ENCODE data around the gene TEAD3. TPM values are rescaled to one million over a fixed set of nuclear protein-coding genes. Genes with fewer than 3 reads are reported as not detected.

TEAD3 gene
- total RNA-seq, 2 donors from 2014 or later = 0.24 to 0.25 TPM

DNA sequence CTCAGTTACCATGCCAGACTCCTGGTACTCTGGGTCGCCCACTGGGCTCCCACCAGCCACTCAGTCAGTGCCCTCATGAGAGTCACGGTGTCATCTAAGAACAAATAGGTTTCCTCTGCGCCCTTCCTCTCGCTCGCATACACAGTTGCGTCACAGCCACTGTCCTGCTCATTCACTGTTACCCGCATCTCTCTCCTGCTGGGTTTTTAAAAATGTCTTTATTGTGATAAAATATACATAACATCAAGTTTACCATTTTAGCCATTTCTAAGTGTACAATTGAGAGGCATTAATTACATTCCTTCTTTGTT, 4.0 kb downstream of the TEAD3 start:
- H3K27ac Mint-ChIP-seq = peak overlapping the region in 1 of 2 donors; percentile 17
- peaks cover 5 to 22% of the 10 kb centered on the region in 2 donors for H3K27me3 Mint-ChIP-seq
- H3K4me3 Mint-ChIP-seq = no peak overlapping the region

GRCh38 chr6:35492258-35492973, 4.5 kb downstream of the TEAD3 start:
- Mint-ChIP-seq H3K4me3 (no peak overlapping the region), H3K27me3 (peaks cover 5 to 22% of the 10 kb centered on the region in 2 donors), H3K9me3 (no peaks in the 10 kb centered on the region), H3K4me1 (ENCODE audit: low read depth in 2 of 2) (peaks cover 14 to 23% of the 10 kb centered on the region in 2 donors), H3K36me3 (no peaks in the 10 kb centered on the region), H3K27ac (peak overlapping the region in 1 of 2 donors; percentile 17)
- DNase-seq (ENCODE audit: low spot score) (no peak), ATAC-seq (no peak)

More for the DNA sequence above, 4.0 kb downstream of the TEAD3 start:
- no peak for DNase-seq (ENCODE audit: low spot score)
- H3K36me3 Mint-ChIP-seq = no peaks in the 10 kb centered on the region
- H3K9me3 Mint-ChIP-seq = no peaks in the 10 kb centered on the region
- no peak for ATAC-seq
- peaks cover 9 to 20% of the 10 kb centered on the region in 2 donors for H3K4me1 Mint-ChIP-seq (ENCODE audit: low read depth in 2 of 2)

DNA sequence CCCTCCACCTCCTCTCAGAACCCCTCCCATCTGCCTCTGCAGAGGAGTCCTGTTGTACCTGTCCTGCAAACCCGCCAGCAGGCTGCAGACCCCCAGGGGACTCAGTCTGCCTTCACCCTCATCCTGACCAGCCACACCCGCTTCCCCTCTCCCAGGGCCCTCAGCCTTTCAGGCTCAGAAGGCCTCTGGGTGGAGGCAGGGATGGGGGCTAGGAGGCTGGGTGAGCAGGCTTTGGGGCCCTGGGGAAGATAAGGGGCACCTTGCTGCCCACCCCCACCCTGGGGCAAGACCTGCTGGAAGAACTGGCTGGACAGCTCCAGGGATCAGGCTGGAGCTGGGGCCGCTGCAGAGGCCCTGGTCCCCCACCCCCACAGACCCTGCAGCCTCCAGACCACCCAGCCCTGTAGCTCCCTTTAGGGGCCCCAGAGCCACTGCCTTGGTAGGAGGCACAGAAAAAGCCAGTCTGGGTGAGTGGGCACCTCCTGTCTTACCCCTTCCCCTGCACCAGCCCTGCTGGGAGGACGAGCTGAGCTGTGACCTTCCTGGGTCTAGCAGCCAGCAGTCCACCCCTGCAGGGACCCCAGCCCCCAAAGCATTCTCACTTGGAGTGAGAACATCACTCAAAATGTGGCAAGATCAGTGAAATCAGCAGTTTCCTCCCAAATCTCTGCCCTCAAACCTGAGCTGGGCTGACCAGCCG, 5.2 kb downstream of the TEAD3 start:
- Mint-ChIP-seq H3K4me1 (ENCODE audit: low read depth in 2 of 2) (peaks cover 14 to 23% of the 10 kb centered on the region in 2 donors), H3K27ac (no peak overlapping the region), H3K36me3 (no peaks in the 10 kb centered on the region), H3K27me3 (peaks cover 5 to 22% of the 10 kb centered on the region in 2 donors), H3K4me3 (no peak overlapping the region), H3K9me3 (no peaks in the 10 kb centered on the region)
- no peak for ATAC-seq
- DNase-seq (ENCODE audit: low spot score) = no peak

- no peak overlapping the region for H3K4me3 Mint-ChIP-seq
- H3K27me3 Mint-ChIP-seq = peaks cover 5 to 22% of the 10 kb centered on the region in 2 donors
- H3K4me1 Mint-ChIP-seq (ENCODE audit: low read depth in 2 of 2) = peaks cover 14 to 23% of the 10 kb centered on the region in 2 donors
- DNase-seq (ENCODE audit: low spot score) (no peak), ATAC-seq (no peak)
- no peaks in the 10 kb centered on the region for H3K36me3 Mint-ChIP-seq
- no peaks in the 10 kb centered on the region for H3K9me3 Mint-ChIP-seq
- H3K27ac Mint-ChIP-seq = no peak overlapping the region
Measured at GRCh38 chr6:35490821-35491557, 5.9 kb downstream of the TEAD3 start.

DNA sequence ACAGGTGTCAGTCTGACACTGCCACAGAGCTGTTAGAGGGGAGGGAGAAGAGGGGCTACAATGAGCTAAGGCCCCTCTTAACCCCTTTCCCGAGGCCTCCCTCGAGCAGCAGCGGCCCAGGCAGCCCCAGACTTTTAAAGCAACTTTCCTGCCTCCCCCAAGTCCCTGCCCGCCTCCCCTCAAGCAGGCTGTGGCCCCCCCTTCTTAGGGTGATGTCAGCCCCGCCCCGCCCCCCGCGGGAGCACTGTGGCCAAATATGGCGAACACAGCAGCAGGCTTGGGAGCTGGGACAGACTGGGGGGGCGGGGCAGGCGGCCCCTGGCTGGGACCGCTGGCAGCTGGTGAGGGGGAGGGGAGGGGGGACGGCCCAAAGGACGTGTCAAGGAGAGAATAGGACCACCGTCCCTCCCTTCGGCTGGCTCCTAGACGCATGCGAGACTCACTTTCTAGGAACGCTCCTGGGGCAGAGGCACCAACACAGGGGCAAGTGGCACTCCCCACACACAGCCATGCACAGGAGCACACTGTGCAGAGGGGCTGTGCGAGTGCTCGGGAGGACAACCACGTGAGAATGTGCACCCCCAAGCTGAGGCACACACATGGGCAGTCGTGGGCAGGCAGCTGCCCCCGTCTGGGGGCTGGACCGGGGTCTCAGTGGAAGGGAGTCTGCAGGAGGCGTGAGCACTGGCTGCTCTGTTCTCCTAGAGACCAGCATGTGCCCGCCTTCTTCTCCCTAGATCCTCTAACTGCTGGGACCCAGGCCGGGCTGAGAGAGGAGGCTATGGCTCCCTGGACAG, 6.7 kb downstream of the TEAD3 start:
- no peak overlapping the region for H3K4me3 Mint-ChIP-seq
- DNase-seq (ENCODE audit: low spot score) = no peak
- H3K9me3 Mint-ChIP-seq = no peaks in the 10 kb centered on the region
- H3K36me3 Mint-ChIP-seq = no peaks in the 10 kb centered on the region
- H3K27ac Mint-ChIP-seq = no peak overlapping the region
- H3K4me1 Mint-ChIP-seq (ENCODE audit: low read depth in 2 of 2) = peaks cover 14 to 23% of the 10 kb centered on the region in 2 donors
- no peak for ATAC-seq
- peaks cover 5 to 22% of the 10 kb centered on the region in 2 donors for H3K27me3 Mint-ChIP-seq

DNA sequence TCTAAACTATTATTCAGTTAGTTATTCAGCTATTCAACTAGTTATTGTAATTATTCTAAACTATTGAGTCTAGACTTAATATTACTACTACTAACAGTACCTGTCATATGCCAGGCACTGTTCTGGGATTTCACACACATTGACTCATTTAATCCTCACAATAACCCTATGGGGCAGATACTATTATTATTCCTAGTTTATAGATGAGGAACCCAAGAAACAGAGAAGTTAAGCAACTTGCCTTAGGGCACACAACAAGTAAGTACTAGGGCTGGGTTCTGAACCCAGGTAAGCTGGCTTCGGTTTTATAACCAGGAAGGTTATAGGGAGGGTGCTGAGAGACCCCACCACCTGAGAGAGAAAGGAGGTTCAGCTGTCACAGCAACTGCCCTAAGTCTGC, 7.8 kb downstream of the TEAD3 start:
- Mint-ChIP-seq H3K27ac (no peak overlapping the region), H3K27me3 (peaks cover 5 to 19% of the 10 kb centered on the region in 2 donors), H3K9me3 (no peaks in the 10 kb centered on the region), H3K4me1 (ENCODE audit: low read depth in 2 of 2) (peaks cover 12 to 21% of the 10 kb centered on the region in 2 donors), H3K36me3 (no peaks in the 10 kb centered on the region), H3K4me3 (no peak overlapping the region)
- ATAC-seq = no peak
- DNase-seq (ENCODE audit: low spot score) = no peak

- ATAC-seq = no peak
- H3K4me3 Mint-ChIP-seq = no peak overlapping the region
Measured at GRCh38 chr6:35488517-35488862, 8.4 kb downstream of the TEAD3 start.

DNA sequence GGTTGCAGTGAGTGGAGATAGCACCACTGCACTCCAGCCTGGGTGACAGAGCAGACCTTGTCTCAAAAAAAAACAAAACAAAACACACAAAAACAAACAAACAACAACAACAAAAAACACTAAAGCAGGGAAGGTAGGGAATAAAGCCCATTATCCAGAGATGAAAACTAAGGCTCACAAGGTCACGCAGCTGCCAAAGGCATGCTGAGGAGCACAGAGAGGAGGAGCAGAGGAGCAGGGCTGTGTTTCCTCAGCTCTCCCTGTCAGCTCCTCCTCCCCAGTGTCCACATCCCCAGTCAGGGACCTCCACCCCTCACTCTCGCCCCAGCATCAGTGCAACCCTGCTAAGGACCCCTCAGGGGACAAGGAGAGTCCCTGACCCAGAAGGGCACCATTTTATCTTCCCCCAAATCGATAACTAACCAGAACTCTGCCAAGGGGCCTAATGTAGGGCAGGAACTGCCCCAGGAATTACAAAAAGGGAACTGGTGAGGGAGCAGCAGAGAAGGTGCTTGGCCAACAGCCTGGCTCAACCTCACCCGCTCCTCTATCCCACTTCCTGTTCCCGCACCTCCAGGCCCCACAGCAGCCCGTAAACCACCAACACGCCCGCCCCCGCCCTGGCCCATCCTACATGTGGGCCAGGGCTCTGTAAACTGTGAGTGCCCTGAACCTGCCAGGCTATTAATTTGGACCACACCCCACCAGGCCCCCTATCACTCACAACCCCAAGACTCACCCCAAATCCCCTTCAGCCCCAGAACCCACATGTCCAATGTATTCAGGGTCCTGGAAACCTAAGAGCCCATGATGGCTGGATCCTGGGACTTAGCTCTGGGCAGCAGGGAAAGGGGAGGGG, 9.0 kb downstream of the TEAD3 start:
- DNase-seq (ENCODE audit: low spot score) = no peak
- Mint-ChIP-seq H3K27ac (no peak overlapping the region), H3K4me3 (no peak overlapping the region), H3K36me3 (no peaks in the 10 kb centered on the region), H3K9me3 (no peaks in the 10 kb centered on the region), H3K27me3 (peaks cover 5 to 7% of the 10 kb centered on the region in 2 donors), H3K4me1 (ENCODE audit: low read depth in 2 of 2) (peaks cover 8 to 15% of the 10 kb centered on the region in 2 donors)
- ATAC-seq = no peak

More at GRCh38 chr6:35488517-35488862, 8.4 kb downstream of the TEAD3 start:
- no peaks in the 10 kb centered on the region for H3K9me3 Mint-ChIP-seq
- no peak for DNase-seq (ENCODE audit: low spot score)
- H3K36me3 Mint-ChIP-seq = no peaks in the 10 kb centered on the region
- no peak overlapping the region for H3K27ac Mint-ChIP-seq
- H3K4me1 Mint-ChIP-seq (ENCODE audit: low read depth in 2 of 2) = peaks cover 8 to 19% of the 10 kb centered on the region in 2 donors
- H3K27me3 Mint-ChIP-seq = peaks cover 5 to 13% of the 10 kb centered on the region in 2 donors

- no peaks in the 10 kb centered on the region for H3K9me3 Mint-ChIP-seq
- DNase-seq (ENCODE audit: low spot score) (no peak), ATAC-seq (no peak)
- H3K36me3 Mint-ChIP-seq = no peaks in the 10 kb centered on the region
- no peak overlapping the region for H3K4me3 Mint-ChIP-seq
- H3K27ac Mint-ChIP-seq = no peak overlapping the region
- H3K4me1 Mint-ChIP-seq (ENCODE audit: low read depth in 2 of 2) = peaks cover 8 to 14% of the 10 kb centered on the region in 2 donors
- H3K27me3 Mint-ChIP-seq = peaks cover 4 to 5% of the 10 kb centered on the region in 2 donors
Measured at GRCh38 chr6:35486005-35486925, 10.6 kb downstream of the TEAD3 start.

GRCh38 chr6:35485402-35485877, 11.4 kb downstream of the TEAD3 start:
- ATAC-seq (no peak), DNase-seq (ENCODE audit: low spot score) (no peak)
- no peak overlapping the region for H3K27ac Mint-ChIP-seq
- H3K4me3 Mint-ChIP-seq = no peak overlapping the region
- peaks cover 8 to 13% of the 10 kb centered on the region in 2 donors for H3K4me1 Mint-ChIP-seq (ENCODE audit: low read depth in 2 of 2)
- H3K27me3 Mint-ChIP-seq = no peaks in the 10 kb centered on the region
- no peaks in the 10 kb centered on the region for H3K36me3 Mint-ChIP-seq
- H3K9me3 Mint-ChIP-seq = no peaks in the 10 kb centered on the region

GRCh38 chr6:35484921-35485392, 11.9 kb downstream of the TEAD3 start:
- H3K36me3 Mint-ChIP-seq = no peaks in the 10 kb centered on the region
- peaks cover 8 to 13% of the 10 kb centered on the region in 2 donors for H3K4me1 Mint-ChIP-seq (ENCODE audit: low read depth in 2 of 2)
- ATAC-seq (no peak), DNase-seq (ENCODE audit: low spot score) (no peak)
- H3K27ac Mint-ChIP-seq = no peak overlapping the region
- no peaks in the 10 kb centered on the region for H3K27me3 Mint-ChIP-seq
- no peaks in the 10 kb centered on the region for H3K9me3 Mint-ChIP-seq
- no peak overlapping the region for H3K4me3 Mint-ChIP-seq
